Measurements from ENCODE around the gene IMPACT.

The IMPACT gene

GRCh38 chr18:24408496-24408895 is 18.0 kb upstream of the IMPACT start:
- H3K27ac ChIP-seq: no peak overlapping the region
- no peak overlapping the region for H3K4me3 ChIP-seq (ENCODE audit: low read depth in 1 of 2, low read length in 1 of 2)
- H3K9me3 ChIP-seq: no peaks in the 10 kb centered on the region
- H3K27me3 ChIP-seq: peaks cover 6% of the 10 kb centered on the region
- TF ChIP-seq CTCF (IDR thresholded peaks at IDR 0.05): no peak
- H3K4me1 ChIP-seq (ENCODE audit: control insufficient read depth in 1 of 2, insufficient read depth in 1 of 2, low read depth in 1 of 2, low read length in 1 of 2): no peaks in the 10 kb centered on the region
- no peaks in the 10 kb centered on the region for H3K36me3 ChIP-seq

- Histone ChIP-seq H3K27me3 (no peaks in the 10 kb centered on the region), H3K36me3 (no peaks in the 10 kb centered on the region), H3K27ac (no peak overlapping the region), H3K4me3 (ENCODE audit: low read depth in 1 of 2, low read length in 1 of 2) (no peak overlapping the region), H3K4me1 (ENCODE audit: control insufficient read depth in 1 of 2, insufficient read depth in 1 of 2, low read depth in 1 of 2, low read length in 1 of 2) (no peaks in the 10 kb centered on the region), H3K9me3 (no peaks in the 10 kb centered on the region)
- TF ChIP-seq CTCF (IDR thresholded peaks at IDR 0.05): no peak
Measured at GRCh38 chr18:24413148-24413547, 13.3 kb upstream of the IMPACT start.

GRCh38 chr18:24414349-24415003 is 12.0 kb upstream of the IMPACT start:
- H3K36me3 ChIP-seq: no peaks in the 10 kb centered on the region
- H3K4me1 ChIP-seq (ENCODE audit: control insufficient read depth in 1 of 2, insufficient read depth in 1 of 2, low read depth in 1 of 2, low read length in 1 of 2): no peaks in the 10 kb centered on the region
- TF ChIP-seq CTCF (IDR thresholded peaks at IDR 0.05): no peak
- no peaks in the 10 kb centered on the region for H3K9me3 ChIP-seq
- no peak overlapping the region for H3K27ac ChIP-seq
- H3K27me3 ChIP-seq: no peaks in the 10 kb centered on the region
- H3K4me3 ChIP-seq (ENCODE audit: low read depth in 1 of 2, low read length in 1 of 2): no peak overlapping the region

GRCh38 chr18:24417480-24417879 is 9.0 kb upstream of the IMPACT start:
- no peak for TF ChIP-seq CTCF (IDR thresholded peaks at IDR 0.05)
- H3K27me3 ChIP-seq: no peaks in the 10 kb centered on the region

GRCh38 chr18:24420551-24420950 is 5.9 kb upstream of the IMPACT start:
- H3K4me1 ChIP-seq (ENCODE audit: control insufficient read depth in 1 of 2, insufficient read depth in 1 of 2, low read depth in 1 of 2, low read length in 1 of 2): no peaks in the 10 kb centered on the region
- TF ChIP-seq CTCF (IDR thresholded peaks at IDR 0.05): no peak
- H3K9me3 ChIP-seq: no peaks in the 10 kb centered on the region
- H3K36me3 ChIP-seq: no peaks in the 10 kb centered on the region
- H3K4me3 ChIP-seq (ENCODE audit: low read depth in 1 of 2, low read length in 1 of 2): no peak overlapping the region
- peaks cover 23% of the 10 kb centered on the region for H3K27me3 ChIP-seq
- H3K27ac ChIP-seq: no peak overlapping the region

More at GRCh38 chr18:24417480-24417879, 9.0 kb upstream of the IMPACT start:
- no peaks in the 10 kb centered on the region for H3K36me3 ChIP-seq
- H3K4me1 ChIP-seq (ENCODE audit: control insufficient read depth in 1 of 2, insufficient read depth in 1 of 2, low read depth in 1 of 2, low read length in 1 of 2): no peaks in the 10 kb centered on the region
- H3K9me3 ChIP-seq: no peaks in the 10 kb centered on the region
- no peak overlapping the region for H3K4me3 ChIP-seq (ENCODE audit: low read depth in 1 of 2, low read length in 1 of 2)
- no peak overlapping the region for H3K27ac ChIP-seq
